SW 1271 (cell line): ENCODE data around the gene SYT14.
A peak's percentile ranks its signal among the peaks of the same experiment; 100 is the strongest.
"Not testable (repeated sequence)": the region's sequence is repeated elsewhere in the genome, so short reads cannot be mapped to it uniquely, and the experiment has no call there.

Experiments used
- DNase-seq, 2 experiments: peaks; one replicate each; lab custom pipeline; 2025; lab: John Stamatoyannopoulos, UW

SYT14 gene

GRCh38 chr1:209937996-209938959 is at the start of gene SYT14:
Gene SYT14 (plus strand): TSS chr1:209938217. CDS start chr1:209938265, 48 bp downstream.
- DNase-seq, result no peak

GRCh38 chr1:209888291-209889076 is 49.5 kb upstream of the SYT14 start:
- DNase-seq, result not testable (repeated sequence)

DNA sequence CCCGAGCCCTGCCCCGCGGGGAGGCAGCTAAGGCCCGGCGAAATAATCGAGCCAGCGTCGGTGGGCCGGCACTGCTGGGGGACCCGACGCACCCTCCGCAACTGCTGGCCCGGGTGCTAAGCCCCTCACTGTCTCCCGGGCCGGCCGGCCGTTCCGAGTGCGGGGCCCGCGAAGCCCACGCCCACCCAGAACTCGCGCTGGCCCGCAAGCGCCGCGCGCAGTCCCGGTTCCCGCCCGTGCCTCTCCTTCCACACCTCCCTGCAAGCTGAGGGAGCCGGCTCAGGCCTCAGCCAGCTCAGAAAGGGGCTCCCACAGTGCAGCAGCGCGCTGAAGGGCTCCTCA is 49.0 kb upstream of the SYT14 start:
- no peak for DNase-seq

DNA sequence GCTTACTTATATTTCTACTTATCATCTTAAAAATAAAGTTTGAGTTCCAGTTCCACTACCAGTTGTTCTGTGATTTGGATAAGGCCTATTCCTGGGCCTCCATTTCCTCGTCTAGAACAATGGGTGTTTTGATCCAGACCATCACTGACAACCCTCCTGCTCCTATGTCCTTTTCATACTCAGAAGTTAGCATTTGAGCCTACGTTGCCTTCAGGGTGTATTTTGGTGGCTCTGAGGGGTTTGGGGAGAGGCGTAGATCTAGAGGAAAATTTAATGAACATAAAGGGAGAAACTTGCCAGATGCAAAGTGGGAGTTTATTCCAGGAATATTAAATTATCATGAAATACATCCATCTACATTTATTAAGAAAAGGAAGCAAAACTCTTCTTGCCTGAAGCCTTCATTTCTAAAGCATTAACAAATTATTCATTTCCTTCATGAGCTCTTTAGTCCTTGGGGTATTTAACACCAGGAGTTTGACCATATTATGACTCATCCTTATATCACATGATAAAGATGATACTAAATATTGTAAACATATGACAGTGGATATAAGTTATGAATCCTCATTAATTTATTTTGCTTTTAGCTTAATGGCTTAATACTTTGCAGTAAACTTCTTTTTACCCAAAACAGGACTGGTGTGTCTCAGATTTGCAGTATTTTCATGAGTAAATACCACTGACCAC is 47.2 kb upstream of the SYT14 start:
- DNase-seq, result no peak

DNA sequence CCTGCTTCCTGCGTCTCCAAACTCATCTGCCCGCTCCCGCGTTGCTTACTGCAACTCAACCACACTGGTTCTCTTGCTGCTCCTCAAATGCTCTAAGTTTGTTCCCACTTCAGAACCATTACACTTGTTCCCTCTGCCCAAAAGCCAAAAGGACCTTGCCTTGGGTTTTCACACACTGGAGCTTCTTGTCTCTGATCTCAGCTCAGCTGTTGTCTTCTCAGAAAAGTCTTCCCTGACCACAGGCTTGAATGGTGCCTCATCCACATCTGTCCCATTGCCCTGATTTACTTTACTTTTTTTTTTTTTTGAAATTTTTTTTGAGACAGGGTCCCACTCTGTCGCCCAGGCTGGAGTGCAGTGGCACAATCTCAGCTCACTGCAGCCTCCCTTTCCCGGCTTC is 44.3 kb upstream of the SYT14 start:
- no peak for DNase-seq

GRCh38 chr1:209895709-209896108 is 42.3 kb upstream of the SYT14 start:
- peak; percentile 21 to 51 for DNase-seq

GRCh38 chr1:209896346-209896745 is 41.7 kb upstream of the SYT14 start:
- no peak for DNase-seq

DNA sequence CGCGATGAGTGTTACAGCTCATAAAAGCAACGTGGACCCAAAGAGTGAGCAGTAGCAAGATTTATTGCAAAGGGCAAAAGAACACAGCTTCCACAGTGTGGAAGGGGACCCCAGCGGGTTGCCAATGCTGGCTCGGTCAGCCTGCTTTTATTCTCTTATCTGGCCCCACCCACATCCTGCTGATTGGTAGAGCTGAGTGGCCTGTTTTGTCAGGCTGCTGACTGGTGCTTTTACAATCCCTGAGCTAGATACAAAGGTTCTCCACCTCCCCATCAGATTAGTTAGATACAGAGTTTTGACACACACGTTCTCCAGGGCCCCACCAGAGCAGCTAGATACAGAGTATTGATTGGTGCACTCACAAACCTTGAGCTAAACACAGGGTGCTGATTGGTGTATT is 39.7 kb upstream of the SYT14 start:
- DNase-seq, result not testable (repeated sequence)

DNA sequence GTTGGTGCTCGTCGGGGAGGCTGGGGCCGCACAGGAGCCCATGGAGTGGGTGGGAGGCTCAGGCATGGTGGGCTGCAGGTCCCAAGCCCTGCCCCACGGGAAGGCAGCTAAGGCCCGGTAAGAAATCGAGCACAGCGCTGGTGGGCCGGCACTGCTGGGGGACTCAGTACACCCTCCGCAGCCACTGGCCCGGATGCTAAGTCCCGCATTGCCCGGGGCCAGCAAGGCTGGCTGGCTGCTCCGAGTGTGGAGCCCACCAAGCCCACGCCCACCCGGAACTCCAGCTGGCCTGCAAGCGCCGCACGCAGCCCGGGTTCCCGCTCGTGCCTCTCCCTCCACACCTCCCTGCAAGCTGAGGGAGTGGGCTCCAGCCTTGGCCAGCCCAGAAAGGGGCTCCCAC is 39.2 kb upstream of the SYT14 start:
- not testable (repeated sequence) for DNase-seq

DNA sequence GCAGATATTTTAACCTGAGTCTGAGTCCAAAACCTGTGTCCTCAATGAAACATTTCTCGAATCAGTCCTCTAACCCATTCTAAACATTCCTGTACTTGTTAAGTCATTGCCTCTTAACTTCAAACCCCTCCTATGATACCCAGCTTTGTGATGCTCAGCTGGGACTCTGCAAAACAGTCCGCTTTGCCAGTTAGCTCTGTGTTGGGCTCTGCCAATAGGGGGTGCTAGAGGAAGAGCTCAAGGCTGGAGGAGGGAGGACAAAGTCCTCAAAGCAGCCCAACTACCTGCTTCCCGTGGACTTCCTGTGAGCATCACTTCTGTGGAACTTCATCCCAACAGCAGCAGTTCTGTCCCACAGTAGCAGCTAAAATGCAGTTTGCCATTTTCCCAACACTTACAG is 38.1 kb upstream of the SYT14 start:
- DNase-seq, result peak in 1 of 2 experiments; percentile 1

DNA sequence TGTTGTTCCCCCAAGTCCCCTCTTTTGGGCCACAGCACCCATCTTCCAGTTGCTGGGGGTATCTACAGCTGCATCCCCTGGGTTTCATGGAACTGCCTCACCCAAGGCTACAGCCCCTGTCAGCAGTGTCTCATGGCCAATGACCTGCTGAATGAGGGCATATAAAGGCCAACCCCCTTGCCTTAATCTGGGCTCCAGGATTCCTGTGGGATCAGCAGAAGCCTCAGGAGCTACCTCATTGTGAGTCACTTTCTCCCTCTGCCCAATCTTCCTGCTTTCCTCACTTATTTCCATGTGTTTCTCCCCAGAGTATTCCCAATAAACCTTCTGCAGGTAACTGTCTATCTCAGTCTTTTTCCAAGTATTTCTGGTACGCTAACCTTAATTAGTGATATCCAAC is 37.3 kb upstream of the SYT14 start:
- peak; percentile 30 to 40 for DNase-seq

GRCh38 chr1:209901211-209901610 is 36.8 kb upstream of the SYT14 start:
- peak in 1 of 2 experiments; percentile 30 for DNase-seq

GRCh38 chr1:209904774-209905173 is 33.2 kb upstream of the SYT14 start:
- DNase-seq, result not testable (repeated sequence)

DNA sequence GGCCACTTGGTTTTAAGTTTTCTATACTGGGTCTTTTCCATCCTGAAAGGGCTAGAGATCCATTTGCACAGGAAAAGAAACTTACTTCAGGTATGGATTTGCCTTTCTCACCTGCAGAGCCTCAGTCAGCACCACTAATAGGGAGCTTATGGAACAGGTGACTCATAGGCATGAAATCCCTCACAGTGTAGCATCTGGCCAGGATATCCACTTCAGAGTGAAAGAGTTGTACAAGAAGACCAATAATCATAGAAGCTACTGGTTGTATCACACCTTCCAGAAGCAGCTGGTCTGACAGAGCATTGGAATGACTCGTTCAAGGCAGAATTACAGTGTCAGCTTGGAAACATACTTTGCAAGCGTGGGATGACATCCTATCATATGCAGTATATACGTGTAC is 26.3 kb upstream of the SYT14 start:
- DNase-seq, result no peak

DNA sequence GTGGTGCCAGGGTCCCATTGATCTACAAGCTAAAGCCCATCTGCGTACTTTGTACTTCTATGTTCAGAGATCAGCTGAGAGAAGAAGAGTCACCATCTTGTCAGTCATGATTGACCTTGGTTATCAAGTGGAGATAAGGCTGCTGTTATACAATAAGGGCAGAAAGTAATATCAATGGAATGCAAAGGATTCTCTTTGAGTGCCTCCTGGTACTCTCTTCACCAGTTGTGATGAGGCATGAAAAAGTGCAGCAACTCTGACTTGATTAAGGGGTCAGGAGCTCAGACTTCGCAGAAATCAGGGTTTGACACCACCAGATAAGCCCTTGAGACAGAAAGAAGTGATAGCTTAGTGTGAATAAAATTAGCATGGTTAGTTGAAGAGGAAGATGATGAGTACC is 25.7 kb upstream of the SYT14 start:
- DNase-seq, result no peak

GRCh38 chr1:209919637-209920036 is 18.4 kb upstream of the SYT14 start:
- DNase-seq, result not testable (repeated sequence)

DNA sequence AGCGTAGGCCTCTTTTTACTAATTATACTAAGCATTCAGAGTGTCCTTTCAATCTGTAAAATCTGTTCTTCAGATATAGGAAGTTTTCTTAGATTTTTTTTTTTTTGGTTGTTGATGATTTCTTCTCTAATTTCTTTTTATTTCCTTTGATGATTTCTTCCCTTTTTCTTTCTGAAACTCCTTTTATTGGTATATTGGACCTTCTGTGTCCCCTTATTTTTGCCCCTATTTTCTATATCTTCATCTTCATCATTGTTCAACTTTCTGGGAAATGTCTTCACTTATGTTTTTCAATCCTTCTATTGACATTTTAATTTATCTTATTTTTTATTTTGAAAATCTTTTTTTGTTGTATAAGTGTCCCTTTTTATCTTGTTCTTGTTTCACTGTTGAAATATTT is 17.2 kb upstream of the SYT14 start:
- no peak for DNase-seq

- no peak for DNase-seq
Observed at GRCh38 chr1:209924390-209924789, 13.6 kb upstream of the SYT14 start.

DNA sequence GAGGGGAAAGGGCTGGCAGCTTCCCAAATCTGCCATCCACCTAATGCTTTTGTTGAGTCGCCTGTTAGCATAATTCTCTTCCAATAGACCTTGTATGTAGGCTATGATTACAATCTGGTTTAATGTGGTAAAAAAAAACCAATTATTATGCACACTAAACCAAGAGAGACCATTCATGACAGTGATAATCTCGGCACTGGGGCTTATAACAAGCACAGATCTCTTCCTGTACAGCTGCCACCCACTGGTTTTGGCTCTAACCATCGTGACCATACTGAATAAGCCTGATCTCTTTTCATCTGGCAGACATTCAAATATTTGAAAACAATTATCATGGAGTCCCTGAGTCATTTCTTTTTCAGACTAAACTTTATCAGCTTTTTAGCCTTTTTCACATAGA is 12.0 kb upstream of the SYT14 start:
- DNase-seq, result no peak

- no peak for DNase-seq
Observed at GRCh38 chr1:209927466-209927865, 10.6 kb upstream of the SYT14 start.

- DNase-seq, result no peak
Observed at GRCh38 chr1:209929751-209930150, 8.3 kb upstream of the SYT14 start.

DNA sequence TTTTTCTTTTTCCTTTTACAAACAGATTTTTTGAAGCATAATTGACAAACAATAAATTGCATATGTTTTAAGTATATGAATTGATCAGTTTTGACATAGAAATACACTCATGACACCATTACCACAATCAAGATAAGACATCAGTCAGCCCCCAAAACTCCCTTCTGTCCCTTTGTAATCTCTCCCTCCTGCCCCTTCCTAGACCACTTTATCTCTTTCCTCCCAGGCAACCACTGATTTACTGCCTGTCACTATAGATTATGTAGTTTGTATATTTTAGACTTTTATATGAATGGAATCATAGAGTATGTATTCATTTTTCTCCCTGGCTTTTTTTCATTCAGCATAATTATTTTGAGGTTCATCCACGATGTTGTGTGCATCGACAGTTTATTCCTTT is 6.9 kb upstream of the SYT14 start:
- no peak for DNase-seq
